ENCODE measurements around the gene FAM114A1.

DNA sequence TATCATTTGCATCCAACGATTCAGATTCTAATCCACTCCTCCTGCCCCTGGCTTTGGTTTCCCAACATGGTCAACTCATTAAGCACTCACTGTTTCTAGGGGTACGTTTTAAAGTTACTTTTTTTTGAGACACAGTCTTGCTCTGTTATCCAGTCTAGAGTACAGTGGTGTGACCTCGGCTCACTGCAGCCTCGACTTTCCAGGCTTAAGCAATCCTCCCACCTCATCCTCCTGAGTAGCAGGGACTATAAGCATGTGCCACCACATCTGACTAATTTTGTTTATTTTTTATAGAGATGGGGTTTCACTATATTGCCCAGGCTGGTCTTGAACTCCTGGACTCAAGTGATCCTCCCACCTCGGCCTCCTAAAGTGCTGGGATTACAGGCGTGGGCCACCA lies 115.7 kb downstream of the FAM114A1 start:
- TF ChIP-seq, protein P1, sequence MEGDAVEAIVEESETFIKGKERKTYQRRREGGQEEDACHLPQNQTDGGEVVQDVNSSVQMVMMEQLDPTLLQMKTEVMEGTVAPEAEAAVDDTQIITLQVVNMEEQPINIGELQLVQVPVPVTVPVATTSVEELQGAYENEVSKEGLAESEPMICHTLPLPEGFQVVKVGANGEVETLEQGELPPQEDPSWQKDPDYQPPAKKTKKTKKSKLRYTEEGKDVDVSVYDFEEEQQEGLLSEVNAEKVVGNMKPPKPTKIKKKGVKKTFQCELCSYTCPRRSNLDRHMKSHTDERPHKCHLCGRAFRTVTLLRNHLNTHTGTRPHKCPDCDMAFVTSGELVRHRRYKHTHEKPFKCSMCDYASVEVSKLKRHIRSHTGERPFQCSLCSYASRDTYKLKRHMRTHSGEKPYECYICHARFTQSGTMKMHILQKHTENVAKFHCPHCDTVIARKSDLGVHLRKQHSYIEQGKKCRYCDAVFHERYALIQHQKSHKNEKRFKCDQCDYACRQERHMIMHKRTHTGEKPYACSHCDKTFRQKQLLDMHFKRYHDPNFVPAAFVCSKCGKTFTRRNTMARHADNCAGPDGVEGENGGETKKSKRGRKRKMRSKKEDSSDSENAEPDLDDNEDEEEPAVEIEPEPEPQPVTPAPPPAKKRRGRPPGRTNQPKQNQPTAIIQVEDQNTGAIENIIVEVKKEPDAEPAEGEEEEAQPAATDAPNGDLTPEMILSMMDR (IDR thresholded peaks at IDR 0.05; ENCODE audit: low read depth, low read length), result no peak
- no peak for TF ChIP-seq EZH2phosphoT487 (IDR thresholded peaks at IDR 0.05; ENCODE audit: low read depth)

All from OCI-LY3 (cell line).